Midbrain (tissue), 1 donor: ENCODE data around the gene PTPRM.

Experiments used
- DNase-seq: peaks from one replicate; lab custom pipeline; 2025; lab: John Stamatoyannopoulos, UW

Gene PTPRM

GRCh38 chr18:8397034-8397433, 829.9 kb downstream of the PTPRM start:
- no peak for DNase-seq

GRCh38 chr18:8399138-8399537, 832.0 kb downstream of the PTPRM start:
- DNase-seq, result no peak

- no peak for DNase-seq
Measured at GRCh38 chr18:8400193-8400752, 833.2 kb downstream of the PTPRM start.

GRCh38 chr18:8400825-8401224, 833.7 kb downstream of the PTPRM start:
- DNase-seq, result no peak

- DNase-seq, result no peak
Measured at GRCh38 chr18:8401606-8402005, 834.5 kb downstream of the PTPRM start.

- DNase-seq, result no peak
Measured at GRCh38 chr18:8402237-8402636, 835.1 kb downstream of the PTPRM start.

GRCh38 chr18:8403713-8404112, 836.6 kb downstream of the PTPRM start:
- no peak for DNase-seq

GRCh38 chr18:8406186-8406867, 839.2 kb downstream of the PTPRM start:
- no peak for DNase-seq

- no peak for DNase-seq
Measured at GRCh38 chr18:8406868-8407250, 839.7 kb downstream of the PTPRM start.

GRCh38 chr18:8409151-8409550, 842.0 kb downstream of the PTPRM start:
- no peak for DNase-seq

- DNase-seq, result no peak
Measured at GRCh38 chr18:8411492-8411891, 844.4 kb downstream of the PTPRM start.

GRCh38 chr18:8412117-8412516, 845.0 kb downstream of the PTPRM start:
- no peak for DNase-seq

- no peak for DNase-seq
Measured at GRCh38 chr18:8413189-8413588, 846.1 kb downstream of the PTPRM start.

GRCh38 chr18:8413751-8414150, 846.6 kb downstream of the PTPRM start:
- DNase-seq, result no peak

- DNase-seq, result no peak
Measured at GRCh38 chr18:8416212-8417019, 849.3 kb downstream of the PTPRM start.

GRCh38 chr18:8422391-8422790, 855.3 kb downstream of the PTPRM start:
- no peak for DNase-seq

GRCh38 chr18:8423051-8423557, 856.0 kb downstream of the PTPRM start:
- no peak for DNase-seq

- no peak for DNase-seq
Measured at GRCh38 chr18:8424481-8424880, 857.4 kb downstream of the PTPRM start.

- DNase-seq, result no peak
Measured at GRCh38 chr18:8424917-8425725, 858.0 kb downstream of the PTPRM start.

- no peak for DNase-seq
Measured at GRCh38 chr18:8426401-8426800, 859.3 kb downstream of the PTPRM start.

GRCh38 chr18:8427339-8427738, 860.2 kb downstream of the PTPRM start:
- DNase-seq, result no peak

- DNase-seq, result no peak
Measured at GRCh38 chr18:8428951-8429350, 861.8 kb downstream of the PTPRM start.
